GM12892 (cell line): ENCODE results near the gene BCLAF1.

Experiments
- DNase-seq: peaks from one replicate; pipeline ENCODE4 v3.0.0; 2011; ENCODE audit not compliant: insufficient read length
- FAIRE-seq: peaks from 2 replicates; lab custom pipeline; 2011; peaks lifted over from hg19 to GRCh38; lab: Jason Lieb, UNC
- POLR2A ChIP-seq: IDR thresholded peaks from 2 replicates; pipeline ENCODE4 v1.6.1; 2011; ENCODE audit warnings: low read depth, low read length, control low read depth
- POLR2AphosphoS5 ChIP-seq: IDR thresholded peaks from 2 replicates; pipeline ENCODE4 v1.6.1; 2011; ENCODE audit warnings: low read depth, low read length, control low read depth
- TAF1 ChIP-seq: IDR thresholded peaks from 2 replicates; pipeline ENCODE4 v1.6.1; 2011; ENCODE audit warnings: low read depth, mild to moderate bottlenecking, control low read depth, low read length, borderline replicate concordance

BCLAF1 gene

DNA sequence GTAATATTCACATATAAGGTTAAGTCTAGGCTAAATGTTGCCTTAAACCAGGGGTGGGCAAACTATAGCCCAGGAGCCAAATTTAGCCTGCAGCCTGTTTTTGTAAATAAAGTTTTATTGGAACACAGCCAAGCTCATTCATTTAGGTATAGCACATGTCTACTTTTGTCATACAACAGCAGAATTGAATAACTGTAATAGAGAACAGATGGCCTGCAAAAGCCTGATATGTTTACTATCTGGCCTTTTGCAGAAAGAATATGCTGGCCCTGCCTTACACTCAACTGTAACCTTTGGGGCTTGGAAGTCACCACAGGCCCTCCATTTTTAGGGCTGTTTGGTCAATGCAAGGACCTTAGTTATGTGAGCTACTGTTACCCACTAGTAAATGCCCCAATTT lies 17.7 kb upstream of the BCLAF1 start:
- DNase-seq: no peak
- TF ChIP-seq TAF1 (no peak), POLR2A (no peak), POLR2AphosphoS5 (no peak)
- no peak for FAIRE-seq

DNA sequence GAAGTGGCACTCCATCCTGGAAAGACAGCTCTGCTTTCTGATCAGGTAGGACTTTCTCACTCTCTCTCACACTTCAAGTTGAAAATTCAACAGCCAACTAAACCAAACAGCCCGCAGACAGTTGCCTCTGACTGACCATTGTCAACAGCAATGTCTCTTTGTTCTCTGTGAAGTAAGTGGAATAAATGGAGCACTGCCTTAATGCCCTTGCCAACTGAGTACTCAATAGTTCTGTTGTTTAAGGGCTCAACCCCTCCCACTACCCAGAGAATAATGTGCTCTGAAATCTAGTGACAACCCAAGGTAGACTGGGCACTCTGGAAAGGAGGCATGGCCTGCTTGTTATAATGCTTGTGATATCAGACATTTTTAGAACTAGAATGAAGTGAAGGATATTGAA lies 16.8 kb upstream of the BCLAF1 start:
- TF ChIP-seq TAF1: no peak
- no peak for TF ChIP-seq POLR2AphosphoS5
- TF ChIP-seq POLR2A: no peak
- DNase-seq: no peak
- no peak for FAIRE-seq

DNA sequence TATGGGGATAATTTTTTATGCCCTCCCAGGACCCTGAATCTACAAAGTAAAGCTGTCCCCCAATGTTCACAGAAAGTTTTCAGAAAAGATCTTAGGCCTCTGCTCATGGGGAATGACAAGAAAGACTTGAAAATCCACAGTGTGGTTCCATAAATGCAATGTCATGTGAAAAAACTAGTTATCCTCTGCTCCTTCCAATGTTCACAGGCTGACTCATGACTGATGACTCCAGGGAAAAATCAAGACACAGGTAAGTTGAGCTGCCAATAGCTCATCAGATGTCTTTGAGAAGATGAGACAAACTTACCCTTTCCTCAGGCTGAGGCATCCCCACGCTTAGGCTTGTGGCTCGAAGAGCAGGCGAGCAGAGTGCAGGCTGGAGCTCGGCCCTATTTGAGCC lies 14.8 kb upstream of the BCLAF1 start:
- no peak for TF ChIP-seq POLR2A
- no peak for TF ChIP-seq POLR2AphosphoS5
- TF ChIP-seq TAF1: no peak
- DNase-seq (no peak), FAIRE-seq (no peak)

DNA sequence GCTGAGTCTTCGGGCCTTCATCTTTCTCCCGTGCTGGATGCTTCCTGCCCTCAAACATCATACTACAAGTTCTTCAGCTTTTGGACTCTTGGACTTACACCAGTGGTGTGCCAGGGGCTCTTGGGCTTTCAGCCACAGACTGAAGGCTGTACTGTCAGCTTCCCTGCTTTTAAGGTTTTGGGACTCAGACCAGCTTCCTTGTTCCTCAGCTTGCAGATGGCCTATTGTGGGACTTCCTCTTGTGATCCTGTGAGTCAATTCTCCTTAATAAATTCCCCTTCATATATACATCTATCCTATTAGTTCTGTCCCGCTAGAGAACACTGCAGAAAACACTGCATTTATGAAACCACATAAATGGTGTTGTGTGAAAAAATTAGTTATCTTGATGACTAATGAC lies 13.9 kb upstream of the BCLAF1 start:
- no peak for DNase-seq

DNA sequence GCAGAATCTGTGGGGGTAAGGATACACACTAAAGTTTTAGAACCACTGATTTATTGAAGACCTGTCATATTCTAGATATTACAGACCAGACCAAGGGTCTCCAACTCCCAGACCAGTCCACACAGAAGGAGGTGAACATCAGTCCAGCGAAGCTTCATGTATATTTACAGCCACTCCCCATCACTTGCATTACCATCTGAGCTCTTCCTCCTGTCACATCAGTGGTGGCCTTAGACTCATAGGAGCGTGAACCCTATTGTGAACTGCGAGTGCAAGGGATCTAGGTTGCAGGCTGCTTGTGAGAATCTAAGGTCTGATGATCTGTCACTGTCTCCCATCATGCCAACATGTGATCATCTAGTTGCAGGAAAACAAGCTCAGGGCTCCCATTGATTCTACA lies 5.0 kb upstream of the BCLAF1 start:
- DNase-seq (no peak), FAIRE-seq (no peak)
- TF ChIP-seq POLR2AphosphoS5 (no peak), TAF1 (no peak), POLR2A (no peak)

More for the DNA sequence above, 13.9 kb upstream of the BCLAF1 start:
- no peak for FAIRE-seq
- TF ChIP-seq TAF1: no peak
- no peak for TF ChIP-seq POLR2AphosphoS5
- no peak for TF ChIP-seq POLR2A

DNA sequence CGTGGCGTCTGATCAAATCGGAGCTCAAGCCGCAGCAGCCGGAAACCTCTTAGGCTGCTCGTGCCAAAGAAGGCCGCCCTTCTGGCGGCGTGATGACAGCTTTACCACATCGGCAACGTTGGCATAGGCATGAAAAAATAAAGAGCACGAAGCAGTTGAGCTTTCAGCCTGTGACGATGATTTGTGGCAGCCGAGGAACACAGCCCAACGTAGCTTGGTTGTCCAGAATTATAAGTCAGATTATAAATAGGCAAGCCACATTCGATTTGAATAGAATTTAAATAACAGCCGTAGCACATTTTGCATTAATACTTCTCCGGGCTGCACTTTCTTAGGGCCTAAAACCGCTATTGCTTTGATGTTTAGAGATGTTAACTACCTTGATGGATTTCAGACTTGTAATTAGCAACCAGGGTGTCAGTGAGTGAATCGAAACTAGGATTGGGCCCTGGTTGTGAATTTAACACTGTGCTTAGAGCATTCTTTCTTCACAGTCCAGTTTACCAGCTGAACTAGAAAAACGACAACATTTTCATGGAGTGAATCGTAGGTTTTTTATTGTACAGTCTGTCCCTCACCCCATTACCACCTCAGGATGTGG lies 864 bp upstream of the BCLAF1 start:
- TF ChIP-seq POLR2AphosphoS5 (no peak), POLR2A (no peak), TAF1 (no peak)
- DNase-seq (peak; percentile 26), FAIRE-seq (no peak)

DNA sequence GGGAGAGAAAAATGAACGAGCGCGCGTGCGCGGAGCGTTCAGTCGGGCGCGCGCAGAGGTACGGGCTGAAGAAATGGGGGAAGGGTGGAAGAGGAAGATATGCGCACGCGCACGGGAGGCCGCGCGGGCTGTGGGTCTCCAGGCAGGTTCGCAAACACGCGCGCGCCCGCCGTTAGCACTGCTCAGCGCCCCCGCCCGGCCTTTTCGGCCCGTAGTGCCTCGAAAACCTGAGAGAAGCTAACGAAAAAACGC lies 393 bp downstream of the BCLAF1 start:
- DNase-seq (peak; percentile 57), FAIRE-seq (no peak)
- no peak for TF ChIP-seq POLR2A
- no peak; the same call in 1 of the 2 replicates for TF ChIP-seq TAF1
- no peak for TF ChIP-seq POLR2AphosphoS5

DNA sequence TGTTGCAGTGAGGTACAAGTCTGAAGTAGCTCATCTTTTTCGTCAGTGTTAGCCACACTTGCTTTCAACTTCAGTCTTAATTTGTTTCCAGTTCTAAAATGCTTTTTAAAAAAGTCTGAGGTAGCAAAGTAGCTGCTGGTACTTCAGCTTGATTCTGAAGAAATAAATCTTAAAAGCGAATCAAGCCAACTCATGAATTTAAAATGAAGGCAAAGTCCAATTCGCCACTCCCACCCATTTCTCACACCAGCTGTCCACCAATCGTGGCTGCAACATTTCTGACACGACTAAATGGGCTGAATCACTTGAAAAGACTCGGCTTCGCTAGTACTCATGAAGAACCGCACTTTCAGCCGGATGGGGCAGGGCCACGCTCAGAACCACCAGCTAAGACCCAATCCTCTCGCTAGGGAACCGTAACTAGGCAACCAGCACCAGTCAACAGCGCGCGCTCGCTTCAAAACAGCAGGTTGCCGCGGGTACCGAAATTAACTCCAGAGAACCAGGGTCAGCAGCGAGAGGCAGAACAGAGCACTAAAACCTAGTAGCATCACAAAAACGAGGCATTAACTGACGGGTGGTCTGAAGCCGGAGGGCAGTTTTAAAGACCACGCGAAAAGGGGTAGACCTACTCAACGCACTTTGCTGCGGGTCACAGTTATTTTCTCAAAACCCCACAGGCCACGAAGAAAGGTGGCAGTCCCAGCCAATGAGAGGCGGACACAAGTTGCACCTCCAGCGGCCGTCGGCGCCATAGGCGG lies 900 bp downstream of the BCLAF1 start:
- DNase-seq (peak; percentile 31), FAIRE-seq (no peak)

DNA sequence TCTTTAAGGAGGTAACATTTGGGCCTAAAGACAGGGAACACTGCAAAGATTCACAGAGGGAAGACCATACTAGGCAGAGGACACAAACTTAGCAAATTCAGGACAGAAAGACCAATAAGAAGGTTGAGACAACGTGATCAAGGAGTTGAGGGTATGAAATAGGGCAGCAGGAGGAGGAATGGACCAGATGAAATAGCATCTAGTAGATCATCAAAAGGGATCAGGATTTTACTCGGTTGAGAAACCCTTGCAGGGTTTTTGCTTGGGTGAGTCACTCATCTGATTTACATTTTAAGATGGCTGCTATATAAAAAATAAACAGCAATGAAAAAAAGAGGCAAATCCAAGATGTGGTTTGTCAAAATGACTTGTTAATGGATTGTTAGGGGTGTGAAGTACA lies 4.7 kb downstream of the BCLAF1 start:
- no peak for TF ChIP-seq POLR2AphosphoS5
- TF ChIP-seq TAF1: no peak
- no peak for TF ChIP-seq POLR2A
- DNase-seq (no peak), FAIRE-seq (no peak)

More for the DNA sequence above, 900 bp downstream of the BCLAF1 start:
- no peak for TF ChIP-seq POLR2AphosphoS5
- no peak for TF ChIP-seq POLR2A
- no peak for TF ChIP-seq TAF1

DNA sequence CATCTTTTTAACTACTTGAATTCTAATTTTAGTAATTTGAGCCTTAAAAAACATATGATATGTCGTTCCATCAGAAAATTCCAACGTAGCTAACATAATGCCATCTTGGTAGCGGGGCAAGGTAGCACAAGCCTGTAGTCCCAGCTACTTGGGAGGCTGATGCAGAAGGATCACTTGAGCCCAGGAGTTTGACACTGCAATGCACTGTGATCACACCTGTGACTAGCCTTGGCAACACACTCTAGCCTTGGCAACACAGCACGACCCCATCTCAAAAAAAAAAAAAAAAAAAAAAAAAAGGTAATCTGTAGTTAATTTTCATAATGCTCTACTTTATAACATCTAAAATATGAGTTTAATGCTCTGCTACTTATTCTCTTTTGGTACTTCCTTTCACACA lies 6.7 kb downstream of the BCLAF1 start:
- TF ChIP-seq TAF1 (no peak), POLR2A (no peak), POLR2AphosphoS5 (no peak)
- no peak for DNase-seq
- FAIRE-seq: no peak

DNA sequence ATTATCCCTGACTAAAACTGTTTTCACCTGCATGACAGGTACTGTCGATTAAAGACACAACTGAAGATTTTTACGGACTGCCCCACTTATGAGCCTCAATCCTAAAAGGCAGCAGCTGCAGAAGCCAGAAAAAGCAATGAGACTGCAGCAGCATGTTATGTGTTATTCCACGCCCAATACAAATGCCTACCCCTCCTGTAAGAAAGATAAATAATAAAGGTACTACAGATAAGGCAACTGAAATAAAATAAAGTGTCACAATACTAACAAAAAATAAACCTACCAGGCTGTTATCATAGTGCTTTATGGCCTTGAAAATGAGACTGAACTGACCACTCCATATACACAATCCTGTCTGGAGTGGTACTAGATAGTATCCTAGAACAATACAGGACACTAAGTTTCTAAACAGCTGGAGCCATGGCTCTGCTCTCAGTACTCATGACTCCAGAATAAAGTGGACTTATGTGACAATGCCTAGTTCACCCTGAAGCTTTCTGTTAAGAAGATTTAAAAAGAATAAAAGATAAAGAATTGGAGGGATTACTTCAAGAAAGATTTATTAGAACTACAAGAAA lies 9.5 kb downstream of the BCLAF1 start:
- TF ChIP-seq POLR2A (no peak), POLR2AphosphoS5 (no peak), TAF1 (no peak)
- DNase-seq (no peak), FAIRE-seq (no peak)

DNA sequence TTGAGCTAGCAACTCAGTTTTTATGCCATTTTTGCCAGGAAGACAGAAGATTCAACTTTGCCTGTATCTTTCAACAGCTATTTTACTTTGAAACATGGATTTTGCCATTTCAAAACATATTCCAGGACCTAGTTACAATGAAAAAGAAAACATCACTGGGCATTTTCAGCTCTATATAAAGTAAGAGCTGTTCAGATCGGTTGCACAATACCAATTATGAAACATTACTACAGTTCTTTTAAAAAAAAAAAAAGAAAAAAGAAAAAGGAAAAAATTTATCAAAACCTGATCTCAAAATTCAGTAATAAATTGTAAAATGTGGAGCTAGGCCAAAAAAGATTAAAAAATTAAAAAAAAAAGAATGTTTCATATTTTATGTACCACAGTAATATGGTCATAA lies 15.6 kb downstream of the BCLAF1 start:
- DNase-seq (no peak), FAIRE-seq (no peak)
- TF ChIP-seq POLR2A: no peak
- no peak for TF ChIP-seq POLR2AphosphoS5
- no peak for TF ChIP-seq TAF1
